ENCODE data around the gene ETS2.
"Not testable (repeated sequence)": the region's sequence is repeated elsewhere in the genome, so short reads cannot be mapped to it uniquely, and the experiment has no call there.

Gene ETS2

DNA sequence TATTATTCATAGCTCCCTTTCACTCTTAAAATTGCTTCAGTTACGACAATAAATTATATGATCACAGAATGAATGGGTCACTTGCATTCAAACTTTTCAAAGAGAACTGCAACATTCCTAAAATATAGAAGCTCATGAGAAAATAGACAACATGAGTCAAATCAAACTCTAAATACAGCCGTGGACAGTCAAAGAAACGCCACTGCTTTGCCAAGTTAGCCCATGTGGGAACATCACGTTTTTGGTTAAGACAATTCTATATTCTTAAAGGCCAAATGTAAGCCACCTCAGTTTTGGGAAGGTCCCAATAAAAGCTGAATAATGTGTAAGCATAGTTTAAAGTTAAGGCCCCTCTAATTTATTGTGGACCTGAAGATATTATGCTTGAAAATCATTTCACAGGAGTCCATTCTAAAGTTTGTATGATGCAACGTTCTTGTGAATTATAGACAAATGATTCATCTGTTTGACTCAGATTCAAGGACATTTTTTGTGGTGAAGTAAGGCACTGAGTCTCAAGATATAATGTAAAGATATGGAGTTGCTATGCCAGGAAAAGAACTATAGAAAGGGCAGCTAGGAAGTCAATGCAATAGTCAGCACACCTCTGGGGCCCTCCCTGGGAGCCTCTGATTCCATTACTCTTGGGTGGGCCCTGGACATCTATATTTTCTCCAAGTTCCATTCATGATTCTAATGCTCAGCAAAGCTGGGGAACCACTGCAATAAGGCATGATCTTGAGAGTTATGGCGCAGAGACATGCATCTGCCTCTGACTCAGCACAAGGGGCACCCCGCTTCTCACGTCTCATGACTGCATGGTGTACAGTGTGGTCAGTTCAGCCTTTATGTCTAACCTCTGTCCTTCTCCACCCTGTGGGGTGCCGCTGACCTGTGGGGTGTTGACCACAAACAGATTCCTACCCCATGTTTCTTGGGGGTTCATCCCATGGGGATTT, 33.9 kb downstream of the ETS2 start:
- DNase-seq (peak; percentile 23), ATAC-seq (peak; percentile 82)

DNA sequence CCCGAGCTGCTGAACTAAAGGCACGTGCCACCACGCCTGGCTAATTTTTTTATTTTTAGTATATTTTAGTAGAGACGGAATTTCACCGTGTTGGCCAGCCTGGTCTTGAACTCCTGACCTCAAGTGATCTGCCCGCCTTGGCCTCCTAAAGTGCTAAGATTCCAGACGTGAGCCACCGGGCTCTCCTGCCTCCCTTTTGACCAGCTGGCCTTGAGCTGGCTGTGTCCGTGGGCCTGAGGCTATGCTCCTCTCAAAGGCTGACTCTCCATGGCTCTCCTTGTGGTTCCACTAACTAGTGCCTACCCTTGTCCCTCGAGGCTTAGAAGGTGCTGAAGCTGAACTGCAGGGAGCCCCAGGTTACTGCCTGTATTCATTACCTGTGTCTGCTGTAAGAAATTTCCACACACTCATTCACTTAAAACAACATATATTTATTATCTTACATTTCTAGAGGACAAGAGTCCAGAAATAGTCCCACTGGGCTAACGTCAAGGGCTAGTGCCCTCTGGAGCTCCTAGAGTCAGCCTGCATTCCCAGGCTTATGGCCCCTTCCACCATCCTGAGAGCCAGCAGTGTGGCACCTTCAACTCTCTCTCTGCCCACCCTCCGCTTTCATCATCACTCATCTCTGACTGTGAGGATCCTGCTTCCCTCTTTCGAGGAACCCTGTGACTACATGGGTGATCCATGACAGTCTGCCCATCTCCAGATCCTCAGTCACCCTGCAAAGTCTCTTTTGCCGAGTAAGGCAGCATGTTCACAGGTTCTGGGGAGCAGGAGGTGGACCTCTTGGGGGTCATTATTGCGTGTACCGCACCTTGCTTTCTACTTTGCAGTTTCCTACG, 34.9 kb downstream of the ETS2 start:
- no peak for DNase-seq
- no peak for ATAC-seq

DNA sequence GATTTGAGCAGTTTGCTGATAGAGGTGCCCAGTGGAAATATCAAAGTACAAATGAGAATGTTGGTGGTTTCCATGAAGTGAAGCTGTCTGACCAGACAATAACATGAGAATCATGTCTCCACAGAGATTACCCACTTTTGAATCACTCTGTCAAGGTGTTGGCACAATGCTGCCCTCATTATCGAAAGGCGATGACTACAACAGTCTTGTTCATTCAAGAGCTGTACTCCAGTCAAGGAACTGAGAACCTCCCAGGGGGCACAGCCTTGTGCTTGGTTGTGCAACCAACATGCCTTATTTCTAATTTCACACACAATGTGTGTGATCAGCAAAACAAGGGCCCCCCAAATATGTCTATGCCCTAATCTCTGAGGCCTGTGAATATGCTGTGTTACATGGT, 35.7 kb downstream of the ETS2 start:
- DNase-seq = no peak
- ATAC-seq = no peak

DNA sequence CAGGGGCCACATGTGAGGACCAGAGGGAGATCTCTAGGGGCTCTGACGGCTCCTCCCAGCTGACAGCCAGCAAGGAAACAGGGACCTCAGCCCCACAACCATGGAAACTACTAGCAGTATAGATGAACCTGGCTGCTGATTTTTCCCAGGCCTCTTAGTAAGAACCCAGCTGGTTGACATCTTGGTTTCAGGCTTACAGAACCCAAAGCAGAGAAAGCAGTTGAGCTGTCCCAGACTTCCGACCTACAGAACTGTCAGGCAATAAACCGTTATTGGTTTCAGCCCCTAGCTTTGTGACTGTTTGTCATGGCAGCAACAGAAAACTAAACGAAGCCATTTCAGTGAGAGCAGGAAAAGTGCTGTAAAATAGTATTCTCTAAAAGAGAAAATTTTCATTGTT, 36.4 kb downstream of the ETS2 start:
- ATAC-seq = no peak

DNA sequence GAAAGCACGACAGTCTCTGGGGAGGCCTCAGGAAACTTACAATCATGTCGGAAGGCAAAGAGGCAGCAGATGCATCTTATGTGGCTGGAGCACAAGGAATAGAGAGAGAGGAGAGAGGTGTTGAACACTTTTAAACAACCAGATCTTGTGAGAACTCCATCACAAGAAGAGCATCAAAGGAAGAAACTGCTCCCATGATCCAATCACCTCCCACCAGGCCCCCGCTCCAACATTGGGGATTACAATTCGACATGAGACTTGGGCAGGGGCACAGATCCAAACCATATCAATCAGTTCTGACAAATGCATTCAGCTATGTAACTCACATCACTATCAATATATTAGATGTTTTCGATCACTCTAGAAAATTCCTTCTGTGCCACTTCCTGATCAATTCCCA, 37.6 kb downstream of the ETS2 start:
- DNase-seq (no peak), ATAC-seq (no peak)

More for the DNA sequence above, 36.4 kb downstream of the ETS2 start:
- DNase-seq = no peak

DNA sequence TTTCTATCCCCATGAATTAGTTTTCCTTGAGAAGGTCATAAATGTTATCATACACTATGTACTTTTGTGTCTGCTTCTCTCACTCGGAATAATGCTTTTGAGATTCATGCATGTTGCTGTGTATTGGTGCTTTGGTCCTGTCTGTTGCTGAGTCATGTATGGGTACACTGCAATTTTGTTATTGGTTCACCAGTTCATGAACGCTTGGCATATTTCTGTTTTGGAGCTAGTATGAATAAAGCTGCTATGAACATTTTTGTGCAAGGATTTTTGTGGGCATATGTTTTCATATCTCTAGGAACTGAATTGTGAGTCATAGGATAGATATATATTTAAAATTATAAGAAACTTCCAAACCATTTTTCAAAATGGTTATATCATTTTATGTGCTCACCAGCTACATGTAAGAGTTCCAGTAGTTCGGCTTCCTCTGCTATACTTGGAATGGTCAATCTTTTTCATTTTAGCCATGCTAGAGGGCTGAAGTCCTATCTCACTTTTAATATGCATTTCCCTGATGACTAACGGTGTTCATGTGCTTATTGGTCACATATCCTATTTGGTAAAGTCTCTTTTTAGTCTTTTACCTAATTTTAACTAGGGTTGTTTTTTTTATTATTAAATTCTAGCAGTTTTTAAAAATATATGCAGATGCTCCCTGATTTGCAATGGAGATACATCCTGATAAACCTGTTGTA, 38.2 kb downstream of the ETS2 start:
- no peak for DNase-seq
- ATAC-seq = no peak

DNA sequence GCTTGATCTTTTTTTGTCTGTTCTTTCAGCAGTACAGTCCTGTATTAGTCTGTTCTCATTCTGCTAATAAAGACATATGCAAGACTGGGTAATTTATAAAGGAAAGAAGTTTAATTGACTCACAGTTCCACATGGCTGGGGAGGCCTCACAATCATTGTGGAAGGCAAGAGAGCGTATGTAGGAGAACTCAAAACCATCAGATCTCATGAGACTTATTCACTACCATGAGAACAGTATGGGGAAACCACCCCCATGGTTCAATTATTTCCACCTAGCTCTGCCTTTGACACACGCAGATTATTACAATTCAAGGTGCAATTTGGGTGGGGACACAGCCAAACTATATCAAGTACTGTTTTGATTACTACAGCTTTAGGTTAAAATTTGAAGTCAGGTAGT, 39.6 kb downstream of the ETS2 start:
- ATAC-seq = not testable (repeated sequence)

DNA sequence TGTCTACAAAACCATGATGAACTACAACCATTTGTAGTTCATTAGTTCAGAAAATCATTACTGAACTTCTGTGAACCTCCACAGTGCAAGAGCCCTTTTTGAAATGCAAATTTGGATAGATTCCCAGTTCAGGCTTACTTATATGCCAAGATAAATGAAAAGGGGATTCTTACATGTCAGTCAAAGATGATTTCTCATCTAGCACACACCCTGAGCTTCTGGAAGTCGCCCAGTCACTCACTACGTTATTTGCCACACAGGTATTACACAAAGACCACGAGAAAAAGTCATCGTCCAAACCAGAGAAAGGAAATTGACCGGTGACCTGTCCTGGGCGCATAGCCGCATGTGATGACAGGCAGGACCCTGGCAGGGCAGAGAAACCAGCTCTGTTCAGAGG, 41.8 kb downstream of the ETS2 start:
- no peak for ATAC-seq

More for the DNA sequence above, 39.6 kb downstream of the ETS2 start:
- not testable (repeated sequence) for DNase-seq

DNA sequence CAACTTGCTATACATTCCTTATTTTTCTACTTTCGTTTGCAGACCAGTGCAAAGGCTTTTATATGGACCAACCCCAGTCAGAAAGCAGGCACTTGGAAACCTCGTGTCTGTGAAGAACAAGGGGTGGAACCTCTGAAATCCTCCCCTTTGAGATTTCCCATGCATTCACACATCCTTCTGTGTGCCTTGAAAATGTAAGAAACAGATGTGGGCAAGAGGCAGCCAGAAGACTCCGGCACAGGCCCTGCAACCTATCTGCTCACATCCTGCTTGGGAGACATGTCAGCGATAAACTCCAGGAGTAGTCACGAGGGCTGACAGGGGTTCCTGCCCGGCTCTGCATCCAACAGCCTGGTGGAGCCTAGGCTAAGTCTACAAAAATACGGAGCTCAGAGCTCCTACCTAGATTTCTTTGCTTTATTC, 42.5 kb downstream of the ETS2 start:
- ATAC-seq = no peak
- no peak for DNase-seq

More for the DNA sequence above, 41.8 kb downstream of the ETS2 start:
- DNase-seq = no peak

DNA sequence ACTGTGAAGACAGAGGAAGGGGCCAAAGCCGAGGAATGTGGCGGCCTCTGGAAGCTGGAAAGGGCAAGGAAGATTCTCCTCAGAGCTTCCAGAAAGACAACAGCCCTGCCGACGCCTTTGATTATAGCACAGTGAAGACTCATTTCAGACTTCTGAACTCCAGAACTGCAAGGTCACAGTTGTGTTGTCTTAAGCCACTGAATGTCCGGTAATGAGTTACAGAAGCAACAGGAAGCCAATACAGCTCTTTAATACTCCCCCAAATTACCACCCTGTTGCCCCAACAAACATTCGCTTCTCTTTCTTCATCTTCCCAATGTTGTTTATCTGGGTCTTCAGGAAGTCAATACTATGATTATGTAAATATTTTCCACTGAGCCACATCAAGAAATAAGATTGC, 44.0 kb downstream of the ETS2 start:
- no peak for ATAC-seq
- no peak for DNase-seq

DNA sequence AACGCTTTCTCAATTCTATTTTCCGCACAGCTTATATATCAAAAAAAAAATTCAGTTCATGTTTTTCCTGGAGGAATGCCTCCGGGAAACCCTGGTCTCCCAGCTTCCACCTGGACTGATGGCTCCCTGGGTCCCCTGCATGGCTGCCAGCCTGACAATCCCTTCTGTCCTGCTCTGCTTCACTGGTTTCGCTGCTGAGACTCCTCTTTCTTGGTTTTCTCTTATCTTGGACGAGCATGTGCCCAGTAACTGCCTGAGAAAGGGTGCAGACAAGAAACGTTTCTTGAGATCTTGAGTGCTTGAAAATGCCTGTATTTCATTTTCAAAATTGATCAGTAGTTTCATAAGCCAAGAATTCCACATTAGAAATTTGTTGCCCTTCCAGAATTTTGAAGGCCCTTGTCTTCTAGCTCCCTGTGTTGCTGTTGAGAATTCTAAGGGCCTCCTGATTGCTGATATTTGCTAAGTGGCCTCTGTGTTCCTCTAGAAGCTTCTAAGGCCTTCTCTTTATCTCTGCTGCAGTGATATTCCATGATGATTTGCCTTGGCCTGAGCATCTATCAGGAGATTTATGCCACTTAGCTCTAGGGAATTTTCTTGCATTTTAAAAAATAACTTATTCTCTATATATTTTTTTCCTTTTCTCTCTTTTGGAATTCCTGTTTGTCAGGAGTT, 44.7 kb downstream of the ETS2 start:
- DNase-seq = no peak

DNA sequence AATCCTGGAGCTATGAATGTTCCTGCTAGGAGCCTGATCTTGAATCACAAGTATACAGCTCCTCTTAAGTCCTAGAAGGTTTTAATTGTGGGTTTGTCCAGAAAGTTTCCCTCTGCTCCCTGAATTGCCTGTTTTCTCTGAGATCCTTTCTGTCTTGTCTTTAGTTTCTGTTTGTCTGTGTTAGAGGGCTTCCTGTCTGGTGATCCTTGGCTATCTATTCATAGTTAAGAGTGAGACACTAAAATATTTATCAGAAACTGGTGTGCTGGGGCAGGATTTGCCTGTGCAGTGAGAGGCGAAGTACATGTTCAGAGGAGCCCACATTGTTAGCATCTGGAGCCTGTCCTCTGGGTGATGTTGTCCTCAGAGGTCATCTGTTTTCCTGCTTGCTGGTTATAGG, 45.4 kb downstream of the ETS2 start:
- DNase-seq (no peak), ATAC-seq (no peak)

More for the DNA sequence above, 44.7 kb downstream of the ETS2 start:
- ATAC-seq = no peak

DNA sequence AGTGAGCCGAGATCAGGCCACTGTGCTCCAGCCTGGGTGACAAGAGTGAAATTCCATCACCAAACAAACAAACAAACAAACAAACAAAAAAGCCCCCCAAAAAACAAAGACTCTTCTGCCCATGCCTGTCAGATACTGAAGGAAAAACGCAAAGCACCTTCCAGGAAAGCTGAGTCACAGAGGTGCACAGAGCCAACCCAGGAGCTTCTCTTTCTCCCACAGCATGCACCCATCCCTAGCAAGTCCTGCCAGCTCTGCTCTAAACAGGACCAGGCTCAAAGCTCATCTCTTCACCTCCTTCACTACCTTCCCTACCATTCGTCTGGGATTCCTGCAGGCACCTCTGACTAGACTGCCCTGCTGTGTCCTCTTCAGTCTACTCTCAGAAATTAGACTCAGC, 46.5 kb downstream of the ETS2 start:
- ATAC-seq = no peak
- no peak for DNase-seq

DNA sequence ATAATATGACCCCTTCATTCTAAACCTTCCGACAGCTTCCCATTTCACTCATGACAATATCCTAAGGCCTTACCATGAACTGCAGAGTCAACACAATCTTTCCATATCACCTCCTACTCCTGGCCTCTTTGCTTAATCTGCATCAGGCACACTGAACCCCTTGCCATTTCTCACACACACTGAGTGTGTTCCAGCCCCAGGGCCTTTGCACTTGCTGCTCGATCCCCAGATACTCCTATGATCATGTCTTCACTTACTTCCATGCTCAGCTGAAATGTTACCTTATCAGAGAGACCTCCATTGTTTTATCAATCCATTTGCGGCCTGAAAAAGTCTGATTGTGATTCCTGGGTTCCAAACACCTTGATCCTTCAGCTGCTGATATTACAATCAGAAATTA, 47.0 kb downstream of the ETS2 start:
- no peak for DNase-seq
- no peak for ATAC-seq

DNA sequence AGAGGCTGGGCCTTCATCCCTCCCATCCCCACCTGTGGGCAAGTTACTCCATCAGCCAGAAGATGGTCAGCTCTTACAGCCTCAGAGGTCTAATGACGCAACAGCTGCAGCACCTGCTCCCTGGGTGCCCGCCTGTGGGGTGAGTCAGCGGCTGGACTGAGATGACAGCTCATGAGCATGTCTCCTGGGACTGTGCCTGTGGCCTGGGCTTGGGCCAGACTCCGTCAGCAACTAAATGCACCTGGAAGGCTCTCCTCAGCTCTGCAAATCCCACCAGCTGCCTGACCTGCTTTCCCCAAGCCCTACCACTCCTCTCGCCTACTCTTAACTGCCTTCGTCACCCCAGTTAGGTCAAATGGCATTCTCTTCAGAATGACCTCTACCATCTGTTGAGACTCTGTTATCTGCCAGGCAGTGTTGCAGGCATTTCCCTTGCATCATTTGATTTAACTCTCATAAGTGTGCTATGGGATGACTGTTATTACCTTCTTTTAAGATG, 47.7 kb downstream of the ETS2 start:
- ATAC-seq (peak; percentile 36), DNase-seq (no peak)

DNA sequence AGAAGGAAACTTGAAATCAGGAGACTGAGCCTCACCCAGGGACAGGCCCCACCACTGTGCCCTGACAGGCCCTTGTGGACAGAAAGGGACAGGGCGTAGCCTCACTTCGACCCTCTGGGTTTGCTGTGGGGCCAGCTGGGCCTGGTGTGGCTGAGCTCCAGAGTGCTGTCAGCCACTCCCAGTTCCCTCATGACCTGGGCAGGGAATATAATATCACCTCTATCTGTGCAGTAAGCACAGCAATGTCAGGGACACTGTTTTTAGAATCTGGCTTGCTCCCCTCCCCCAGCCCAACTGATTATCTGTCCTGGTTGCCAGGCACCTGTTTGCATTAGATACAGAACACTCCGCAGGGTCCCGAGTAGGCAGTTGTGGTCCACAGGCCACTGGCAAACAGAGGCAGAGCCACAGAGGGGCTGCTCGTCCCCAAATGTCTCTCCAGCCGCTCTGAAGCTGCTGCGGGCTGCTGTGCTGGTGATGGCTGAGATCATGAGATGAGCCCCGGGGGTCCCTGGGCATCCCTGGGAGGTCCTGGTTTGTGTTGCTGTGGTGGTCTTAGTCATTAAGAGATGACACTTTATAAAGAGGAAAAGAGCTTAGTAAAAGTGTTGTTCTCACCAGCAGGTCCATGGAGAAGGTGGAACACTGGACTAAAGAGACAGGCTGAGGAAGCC, 51.6 kb downstream of the ETS2 start:
- DNase-seq (no peak), ATAC-seq (no peak)

DNA sequence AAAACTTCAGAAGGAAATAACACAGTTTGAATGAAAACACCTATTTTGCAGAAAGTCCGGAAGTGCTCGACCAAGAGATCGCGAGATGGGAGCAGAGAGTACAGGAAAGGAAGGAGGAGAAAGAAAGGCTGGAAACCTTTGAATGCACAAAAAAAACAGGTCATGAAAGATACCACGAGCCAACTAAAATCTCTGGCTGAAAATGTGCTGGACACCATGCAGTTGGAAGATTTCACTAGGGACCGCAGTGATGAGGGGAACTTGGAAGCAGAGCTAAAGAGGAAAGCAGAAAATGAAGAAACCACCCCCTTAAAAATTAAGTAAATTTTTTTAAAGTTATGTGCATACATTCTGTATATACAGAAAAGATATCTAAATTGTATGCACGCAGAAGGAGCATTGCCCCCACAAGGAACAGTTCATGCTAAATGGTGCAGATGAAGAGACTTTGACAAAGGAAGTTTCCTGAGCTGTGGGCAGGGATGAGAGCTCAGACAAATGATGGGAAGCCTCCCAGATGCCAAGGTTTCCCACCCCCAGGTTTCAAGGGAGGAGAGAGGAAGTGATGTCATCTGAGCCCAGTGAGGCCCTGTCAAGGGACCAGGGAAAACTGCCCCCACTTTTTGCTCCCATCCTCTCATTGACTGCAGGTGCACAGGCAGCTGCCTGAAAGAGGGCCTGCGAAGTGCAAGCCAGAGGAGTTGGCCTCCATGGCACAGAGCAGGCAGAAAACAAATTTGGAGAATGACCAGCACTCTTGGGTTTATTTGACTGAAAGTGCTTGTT, 52.5 kb downstream of the ETS2 start:
- DNase-seq = no peak
- no peak for ATAC-seq

DNA sequence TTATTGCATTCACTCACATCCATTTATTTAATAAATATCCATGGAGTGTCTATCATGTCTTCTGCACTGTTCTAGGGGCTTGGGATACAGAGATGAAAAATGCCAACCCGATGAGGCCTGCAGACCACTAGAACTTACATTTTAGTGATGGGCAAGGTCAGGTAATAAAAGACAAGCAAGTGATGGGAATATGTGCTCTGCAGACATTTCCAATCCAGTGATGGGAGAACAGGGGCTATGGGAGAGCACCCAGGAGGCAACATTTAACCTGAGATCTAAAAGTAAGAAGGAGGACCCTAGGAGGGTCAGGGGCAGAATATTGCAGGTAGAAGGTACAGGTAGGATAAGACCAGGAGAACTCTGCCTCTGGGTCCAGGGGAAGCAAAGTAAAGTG, 53.1 kb downstream of the ETS2 start:
- ATAC-seq (no peak), DNase-seq (no peak)

DNA sequence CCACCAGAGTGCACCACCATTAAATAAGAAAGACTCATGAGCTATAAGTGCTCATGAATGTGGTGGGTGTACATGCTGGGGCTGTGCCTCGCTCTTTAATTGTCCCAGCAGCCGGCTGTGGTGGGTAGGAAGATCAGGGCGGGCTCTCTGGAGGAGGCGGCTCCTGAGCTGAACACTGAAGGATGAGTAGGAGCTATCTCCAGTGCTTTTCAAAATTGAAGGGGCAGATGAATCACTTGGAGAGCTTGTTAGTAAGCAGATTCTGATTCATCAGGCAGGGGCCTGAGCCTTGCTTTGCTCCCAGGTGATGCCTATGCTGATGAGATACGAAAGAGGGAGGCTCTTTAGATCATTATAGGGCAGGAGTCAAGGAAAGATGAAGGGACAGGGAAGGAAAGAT, 54.1 kb downstream of the ETS2 start:
- no peak for DNase-seq

DNA sequence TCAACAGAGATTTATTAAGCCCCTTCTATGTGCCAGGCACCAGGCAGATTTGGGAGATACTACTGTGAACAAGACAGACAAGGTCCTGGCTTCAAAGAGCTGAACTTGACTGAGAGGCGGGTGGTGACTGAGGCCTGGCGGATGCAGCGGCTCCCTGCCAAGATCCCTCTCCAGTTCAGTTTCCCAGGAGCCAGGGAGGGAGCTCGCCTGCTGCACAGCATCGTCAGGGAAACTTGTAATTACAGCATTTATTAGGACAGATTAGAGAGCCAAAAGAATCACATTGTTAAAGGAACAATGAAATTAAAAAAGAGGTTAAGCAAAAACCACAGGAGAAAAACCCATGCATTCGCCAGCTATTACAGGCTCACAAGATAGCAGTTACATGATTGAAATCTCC, 55.3 kb downstream of the ETS2 start:
- ATAC-seq = no peak
- DNase-seq = no peak

More for the DNA sequence above, 54.1 kb downstream of the ETS2 start:
- no peak for ATAC-seq

All from stimulated activated naive CD8-positive, alpha-beta T cell treated with anti-CD3 and anti-CD28 coated beads, Interleukin-15, Interleukin-2, amounts not matched to agents 100 U/mL and 50 U/mL, for 24 hours (primary cell).